ENCODE results near the gene TMED9.

The TMED9 gene

GRCh38 chr5:177605667-177606066 lies 13.7 kb downstream of the TMED9 start:
- Histone ChIP-seq H3K4me3 (ENCODE audit: low read depth, low read length) (no peak overlapping the region), H3K9ac (no peak overlapping the region), H2AFZ (no peak overlapping the region), H3K4me2 (ENCODE audit: low read length) (no peak overlapping the region), H3K9me3 (ENCODE audit: control insufficient read depth, low read length) (no peaks in the 10 kb centered on the region), H3K79me2 (peaks cover 4% of the 10 kb centered on the region), H3K27me3 (ENCODE audit: control insufficient read depth, insufficient read depth, low read length) (no peaks in the 10 kb centered on the region), H3K36me3 (ENCODE audit: control insufficient read depth, insufficient read depth, low read length) (no peaks in the 10 kb centered on the region), H3K27ac (no peak overlapping the region), H3K4me1 (peaks cover 20% of the 10 kb centered on the region)
- no peak for TF ChIP-seq CTCF (IDR thresholded peaks at IDR 0.05)

GRCh38 chr5:177606071-177607051 lies 14.4 kb downstream of the TMED9 start:
- H2AFZ ChIP-seq = no peak overlapping the region
- H3K9ac ChIP-seq = no peak overlapping the region
- no peak overlapping the region for H3K27ac ChIP-seq
- no peak overlapping the region for H3K4me2 ChIP-seq (ENCODE audit: low read length)
- no peak for TF ChIP-seq CTCF (IDR thresholded peaks at IDR 0.05)
- H3K36me3 ChIP-seq (ENCODE audit: control insufficient read depth, insufficient read depth, low read length) = no peaks in the 10 kb centered on the region
- no peaks in the 10 kb centered on the region for H3K9me3 ChIP-seq (ENCODE audit: control insufficient read depth, low read length)
- no peaks in the 10 kb centered on the region for H3K79me2 ChIP-seq
- H3K4me1 ChIP-seq = peaks cover 13% of the 10 kb centered on the region
- H3K27me3 ChIP-seq (ENCODE audit: control insufficient read depth, insufficient read depth, low read length) = no peaks in the 10 kb centered on the region
- no peak overlapping the region for H3K4me3 ChIP-seq (ENCODE audit: low read depth, low read length)

GRCh38 chr5:177607115-177607451 lies 15.1 kb downstream of the TMED9 start:
- TF ChIP-seq CTCF (IDR thresholded peaks at IDR 0.05) = no peak

GRCh38 chr5:177607452-177608192 lies 15.6 kb downstream of the TMED9 start:
- Histone ChIP-seq H3K27ac (no peak overlapping the region), H3K4me1 (peaks cover 6% of the 10 kb centered on the region), H3K27me3 (ENCODE audit: control insufficient read depth, insufficient read depth, low read length) (no peaks in the 10 kb centered on the region), H3K9me3 (ENCODE audit: control insufficient read depth, low read length) (no peaks in the 10 kb centered on the region), H3K36me3 (ENCODE audit: control insufficient read depth, insufficient read depth, low read length) (no peaks in the 10 kb centered on the region), H3K4me3 (ENCODE audit: low read depth, low read length) (no peak overlapping the region), H3K9ac (no peak overlapping the region), H3K4me2 (ENCODE audit: low read length) (no peak overlapping the region), H2AFZ (no peak overlapping the region), H3K79me2 (no peaks in the 10 kb centered on the region)
- peak; percentile 93 for TF ChIP-seq CTCF (IDR thresholded peaks at IDR 0.05)

More at GRCh38 chr5:177607115-177607451, 15.1 kb downstream of the TMED9 start:
- Histone ChIP-seq H3K9me3 (ENCODE audit: control insufficient read depth, low read length) (no peaks in the 10 kb centered on the region), H3K27me3 (ENCODE audit: control insufficient read depth, insufficient read depth, low read length) (no peaks in the 10 kb centered on the region), H3K4me2 (ENCODE audit: low read length) (no peak overlapping the region), H2AFZ (no peak overlapping the region), H3K36me3 (ENCODE audit: control insufficient read depth, insufficient read depth, low read length) (no peaks in the 10 kb centered on the region), H3K9ac (no peak overlapping the region), H3K4me1 (peaks cover 6% of the 10 kb centered on the region), H3K4me3 (ENCODE audit: low read depth, low read length) (no peak overlapping the region), H3K79me2 (no peaks in the 10 kb centered on the region), H3K27ac (no peak overlapping the region)
